ENCODE data around the gene HOXD12. TPM values are rescaled to one million over a fixed set of nuclear protein-coding genes. Genes with fewer than 3 reads are reported as not detected.

HOXD12 gene
- total and polyA plus RNA-seq, 9 donors: not detected

GRCh38 chr2:176147210-176147799, 47.7 kb downstream of the HOXD12 start:
- Histone ChIP-seq H3K9me3 (no peaks in the 10 kb centered on the region), H3K27ac (no peak overlapping the region), H3K4me3 (no peak overlapping the region), H3K27me3 (no peaks in the 10 kb centered on the region), H3K36me3 (no peaks in the 10 kb centered on the region), H3K4me1 (ENCODE audit: insufficient read depth) (peaks cover 10% of the 10 kb centered on the region)
- DNase-seq: no peak
- 75 to 89% (median 87%) methylated on average over 32 of the region's 32 CpGs for WGBS, 3 donors
- intact Hi-C loops (cut with DNase I): loop anchor here in 1 of 4 donors (10.0 kb wide), 1 partner anchor 117 kb away; the partner anchor contains the start of gene MTX2
- TF ChIP-seq EP300 (IDR thresholded peaks at IDR 0.05): no peak
- TF ChIP-seq POLR2A (IDR thresholded peaks at IDR 0.05): no peak
- no peak for TF ChIP-seq CTCF (IDR thresholded peaks at IDR 0.05)

- WGBS, 3 donors: 74 to 79% (median 78%) methylated on average over 31 of the region's 31 CpGs
- peak in 2 of 5 donors; percentile 14 to 24 for DNase-seq
- Histone ChIP-seq H3K36me3 (no peaks in the 10 kb centered on the region), H3K4me3 (peak overlapping the region; percentile 3), H3K4me1 (ENCODE audit: insufficient read depth) (peaks cover 8% of the 10 kb centered on the region), H3K9me3 (no peaks in the 10 kb centered on the region), H3K27ac (no peak overlapping the region), H3K27me3 (no peaks in the 10 kb centered on the region)
- intact Hi-C loops (cut with DNase I): loop anchor here in 1 of 4 donors (10.0 kb wide), 1 partner anchor 117 kb away; the partner anchor contains the start of gene MTX2
- TF ChIP-seq CTCF (IDR thresholded peaks at IDR 0.05) (no peak), EP300 (IDR thresholded peaks at IDR 0.05) (no peak), POLR2A (IDR thresholded peaks at IDR 0.05) (no peak)
Observed at GRCh38 chr2:176147800-176148496, 48.4 kb downstream of the HOXD12 start.

- TF ChIP-seq EP300 (IDR thresholded peaks at IDR 0.05) (no peak), CTCF (IDR thresholded peaks at IDR 0.05) (no peak), POLR2A (IDR thresholded peaks at IDR 0.05) (no peak)
- intact Hi-C loops (cut with DNase I): loop anchor here in 1 of 4 donors (10.0 kb wide), 1 partner anchor 116 kb away; the partner anchor contains the start of gene MTX2
- peaks cover 8% of the 10 kb centered on the region for H3K4me1 ChIP-seq (ENCODE audit: insufficient read depth)
- H3K36me3 ChIP-seq: no peaks in the 10 kb centered on the region
- no peak overlapping the region for H3K27ac ChIP-seq
- WGBS, 3 donors: 84 to 91% (median 86%) methylated on average over 11 of the region's 11 CpGs
- DNase-seq: no peak
- H3K4me3 ChIP-seq: no peak overlapping the region
- no peaks in the 10 kb centered on the region for H3K27me3 ChIP-seq
- H3K9me3 ChIP-seq: no peaks in the 10 kb centered on the region
Observed at GRCh38 chr2:176148751-176149421, 49.3 kb downstream of the HOXD12 start.

GRCh38 chr2:176149481-176149938, 49.9 kb downstream of the HOXD12 start:
- TF ChIP-seq EP300 (IDR thresholded peaks at IDR 0.05) (no peak), CTCF (IDR thresholded peaks at IDR 0.05) (no peak), POLR2A (IDR thresholded peaks at IDR 0.05) (no peak)
- Histone ChIP-seq H3K4me1 (ENCODE audit: insufficient read depth) (peaks cover 8% of the 10 kb centered on the region), H3K4me3 (no peak overlapping the region), H3K36me3 (no peaks in the 10 kb centered on the region), H3K27me3 (no peaks in the 10 kb centered on the region), H3K27ac (no peak overlapping the region), H3K9me3 (no peaks in the 10 kb centered on the region)
- DNase-seq: no peak
- WGBS, 3 donors: 79 to 89% (median 81%) methylated on average over 22 of the region's 22 CpGs
- intact Hi-C loops (cut with DNase I): loop anchor here in 1 of 4 donors (10.0 kb wide), 1 partner anchor 115 kb away; the partner anchor contains the start of gene MTX2

All from ovary (tissue), 9 donors.